ENCODE results near the gene ANGPTL3. TPM values are rescaled to one million over a fixed set of nuclear protein-coding genes. Genes with fewer than 3 reads are reported as not detected.

The ANGPTL3 gene
- total and polyA plus RNA-seq, 2 donors (not counting 1 experiment from before 2014, with no cell fraction given): not detected

- Histone ChIP-seq H3K4me1 (ENCODE audit: control insufficient read depth in 2 of 2, insufficient read depth in 2 of 2, low read length in 2 of 2) (no peaks in the 10 kb centered on the region), H2AFZ (ENCODE audit: insufficient read depth, low read depth, low read length, poor library complexity, severe bottlenecking) (no peak overlapping the region), H3K9ac (ENCODE audit: low read length) (no peak overlapping the region), H3K79me2 (ENCODE audit: control insufficient read depth, insufficient read depth, low read length) (no peaks in the 10 kb centered on the region), H3K9me3 (ENCODE audit: control extremely low read depth in 1 of 3, control insufficient read depth in 2 of 3, insufficient read depth in 1 of 3, low read length in 2 of 3) (no peaks in the 10 kb centered on the region), H3K27me3 (replicated peaks in 1 of 4; ENCODE audit: control extremely low read depth in 1 of 4, control insufficient read depth in 3 of 4, insufficient read depth in 4 of 4, low read length in 3 of 4) (no peaks in the 10 kb centered on the region), H3K27ac (ENCODE audit: low read length in 2 of 2) (no peak overlapping the region), H3K4me2 (replicated peaks; ENCODE audit: low read depth, low read length, poor library complexity, severe bottlenecking) (no peak overlapping the region), H3K4me3 (ENCODE audit: control extremely low read depth in 1 of 5, extremely low read depth in 1 of 5, insufficient read depth in 1 of 5, low read depth in 2 of 5, low read length in 4 of 5) (no peak overlapping the region), H3K36me3 (replicated peaks in 1 of 2; ENCODE audit: control extremely low read depth in 1 of 2, control insufficient read depth in 1 of 2, extremely low read depth in 1 of 2, insufficient read depth in 2 of 2, low read length in 1 of 2) (peaks cover 0 to 2% of the 10 kb centered on the region in 2 experiments), H4K20me1 (ENCODE audit: control insufficient read depth, insufficient read depth, low read length, poor library complexity, severe bottlenecking) (no peaks in the 10 kb centered on the region)
- no peak for DNase-seq
- CTCF ChIA-PET: no interaction called here
- no peaks in the 10 kb centered on the region for H3K4me1 Mint-ChIP-seq
- H3K9me3 Mint-ChIP-seq (ENCODE audit: insufficient read depth): no peaks in the 10 kb centered on the region
- H3K27me3 Mint-ChIP-seq: no peaks in the 10 kb centered on the region
- POLR2A ChIA-PET: no interaction called here
- H3K4me3 Mint-ChIP-seq: no peak overlapping the region
- no peak for TF ChIP-seq EZH2 (IDR thresholded peaks at IDR 0.05; ENCODE audit: borderline replicate concordance, insufficient read depth, low read depth, low read length, poor library complexity, severe bottlenecking)
- no peak for TF ChIP-seq CTCF (IDR thresholded peaks at IDR 0.05)
- intact Hi-C loops (cut with micrococcal nuclease): no loop called here
- no peak for ATAC-seq (ENCODE audit: low read depth)
- H3K27ac Mint-ChIP-seq: no peak overlapping the region
Measured at GRCh38 chr1:62652387-62652786, 55.1 kb downstream of the ANGPTL3 start.

DNA sequence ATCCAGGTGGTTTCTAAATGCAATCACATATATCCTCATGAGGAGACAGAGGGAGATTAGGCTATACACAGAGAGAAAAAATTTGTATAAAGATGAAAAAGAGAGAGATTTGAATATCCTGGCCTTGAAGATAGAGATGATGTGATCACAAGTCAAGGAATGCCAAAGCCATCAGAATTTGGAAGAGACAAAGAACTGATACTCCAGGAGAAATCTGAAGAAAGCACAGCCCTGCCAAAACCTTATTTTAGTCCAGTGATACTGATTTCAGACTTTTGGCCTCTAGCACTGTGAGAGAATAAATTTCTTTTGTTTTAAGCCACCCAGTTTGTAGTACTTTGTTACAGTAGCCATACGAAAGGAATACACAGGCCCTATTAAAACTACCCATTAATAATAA is 57.4 kb downstream of the ANGPTL3 start:
- no peak overlapping the region for H3K4me2 ChIP-seq (replicated peaks; ENCODE audit: low read depth, low read length, poor library complexity, severe bottlenecking)
- H3K27me3 ChIP-seq (replicated peaks in 1 of 4; ENCODE audit: control extremely low read depth in 1 of 4, control insufficient read depth in 3 of 4, insufficient read depth in 4 of 4, low read length in 3 of 4): no peaks in the 10 kb centered on the region
- CTCF ChIA-PET: no interaction called here
- no peak for TF ChIP-seq EZH2 (IDR thresholded peaks at IDR 0.05; ENCODE audit: borderline replicate concordance, insufficient read depth, low read depth, low read length, poor library complexity, severe bottlenecking)
- TF ChIP-seq CTCF (IDR thresholded peaks at IDR 0.05): no peak
- H3K4me3 Mint-ChIP-seq: no peak overlapping the region
- POLR2A ChIA-PET: no interaction called here
- no peak overlapping the region for H3K4me3 ChIP-seq (ENCODE audit: control extremely low read depth in 1 of 5, extremely low read depth in 1 of 5, insufficient read depth in 1 of 5, low read depth in 2 of 5, low read length in 4 of 5)
- no peak overlapping the region for H3K27ac Mint-ChIP-seq
- H4K20me1 ChIP-seq (ENCODE audit: control insufficient read depth, insufficient read depth, low read length, poor library complexity, severe bottlenecking): no peaks in the 10 kb centered on the region
- WGBS (ENCODE audit: insufficient coverage): no CpG with 5 or more reads among the region's 1 CpG
- no peaks in the 10 kb centered on the region for H3K9me3 ChIP-seq (ENCODE audit: control extremely low read depth in 1 of 3, control insufficient read depth in 2 of 3, insufficient read depth in 1 of 3, low read length in 2 of 3)
- no peaks in the 10 kb centered on the region for H3K4me1 ChIP-seq (ENCODE audit: control insufficient read depth in 2 of 2, insufficient read depth in 2 of 2, low read length in 2 of 2)
- no peak for ATAC-seq (ENCODE audit: low read depth)
- no peak overlapping the region for H3K9ac ChIP-seq (ENCODE audit: low read length)
- intact Hi-C loops (cut with micrococcal nuclease): no loop called here
- no peaks in the 10 kb centered on the region for H3K27me3 Mint-ChIP-seq
- no peaks in the 10 kb centered on the region for H3K9me3 Mint-ChIP-seq (ENCODE audit: insufficient read depth)
- DNase-seq: no peak
- H3K79me2 ChIP-seq (ENCODE audit: control insufficient read depth, insufficient read depth, low read length): peaks cover 6% of the 10 kb centered on the region
- H2AFZ ChIP-seq (ENCODE audit: insufficient read depth, low read depth, low read length, poor library complexity, severe bottlenecking): no peak overlapping the region
- H3K4me1 Mint-ChIP-seq: no peaks in the 10 kb centered on the region
- H3K27ac ChIP-seq (ENCODE audit: low read length in 2 of 2): no peak overlapping the region
- H3K36me3 ChIP-seq (replicated peaks in 1 of 2; ENCODE audit: control extremely low read depth in 1 of 2, control insufficient read depth in 1 of 2, extremely low read depth in 1 of 2, insufficient read depth in 2 of 2, low read length in 1 of 2): peaks cover 0 to 2% of the 10 kb centered on the region in 2 experiments

Other genes with a start within 250 kb of the ANGPTL3 start
- gene USP1, start 160.5 kb upstream of the ANGPTL3 start, total RNA-seq: 32.5 and 32.7 TPM in 2 replicates
- gene USP1, start 160.5 kb upstream of the ANGPTL3 start, polyA plus RNA-seq: 6.1 and 12.5 TPM in 2 replicates
- gene DOCK7, start 90.9 kb downstream of the ANGPTL3 start, total RNA-seq: 20.5 and 22.0 TPM in 2 replicates
- gene DOCK7, start 90.9 kb downstream of the ANGPTL3 start, polyA plus RNA-seq: 3.6 and 5.1 TPM in 2 replicates
- gene ATG4C, start 186.6 kb downstream of the ANGPTL3 start, total RNA-seq: 23.5 and 30.8 TPM in 2 replicates
- 7.1 and 11.6 TPM in 2 replicates for gene ATG4C, start 186.6 kb downstream of the ANGPTL3 start, polyA plus RNA-seq

Measured in B cell (primary cell).